ENCODE results near the gene ADGRE2.

Gene ADGRE2

GRCh38 chr19:14733574-14733973 lies 44.8 kb downstream of the ADGRE2 start:
- DNase-seq (ENCODE audit: low spot score), result no peak

- DNase-seq (ENCODE audit: low spot score), result no peak
Measured at GRCh38 chr19:14732510-14732909, 45.9 kb downstream of the ADGRE2 start.

GRCh38 chr19:14731200-14731599 lies 47.2 kb downstream of the ADGRE2 start:
- no peak for DNase-seq (ENCODE audit: low spot score)

GRCh38 chr19:14728595-14728994 lies 49.8 kb downstream of the ADGRE2 start:
- DNase-seq (ENCODE audit: low spot score), result no peak

GRCh38 chr19:14722127-14722526 lies 56.2 kb downstream of the ADGRE2 start:
- no peak for DNase-seq (ENCODE audit: low spot score)

GRCh38 chr19:14719162-14719561 lies 59.2 kb downstream of the ADGRE2 start:
- DNase-seq (ENCODE audit: low spot score), result no peak

GRCh38 chr19:14718522-14719116 lies 59.7 kb downstream of the ADGRE2 start:
- no peak for DNase-seq (ENCODE audit: low spot score)

GRCh38 chr19:14715841-14716240 lies 62.5 kb downstream of the ADGRE2 start:
- DNase-seq (ENCODE audit: low spot score), result no peak

GRCh38 chr19:14704450-14704849 lies 73.9 kb downstream of the ADGRE2 start:
- no peak for DNase-seq (ENCODE audit: low spot score)

GRCh38 chr19:14703833-14704232 lies 74.5 kb downstream of the ADGRE2 start:
- no peak for DNase-seq (ENCODE audit: low spot score)

GRCh38 chr19:14700711-14701375 lies 77.5 kb downstream of the ADGRE2 start:
- no peak for DNase-seq (ENCODE audit: low spot score)

- DNase-seq (ENCODE audit: low spot score), result no peak
Measured at GRCh38 chr19:14699641-14700040, 78.7 kb downstream of the ADGRE2 start.

GRCh38 chr19:14695471-14695870 lies 82.9 kb downstream of the ADGRE2 start:
- no peak for DNase-seq (ENCODE audit: low spot score)

- no peak for DNase-seq (ENCODE audit: low spot score)
Measured at GRCh38 chr19:14694641-14695266, 83.6 kb downstream of the ADGRE2 start.

- DNase-seq (ENCODE audit: low spot score), result peak; percentile 96
Measured at GRCh38 chr19:14689598-14690503, 88.5 kb downstream of the ADGRE2 start, which contains the start of gene ZNF333. Gene ZNF333, plus strand, starts transcription at chr19:14690048. Its CDS starts 3,444 bp downstream, at chr19:14693492.

- peak; percentile 40 for DNase-seq (ENCODE audit: low spot score)
Measured at GRCh38 chr19:14686411-14686810, 91.9 kb downstream of the ADGRE2 start.

- peak; percentile 16 for DNase-seq (ENCODE audit: low spot score)
Measured at GRCh38 chr19:14683439-14683838, 94.9 kb downstream of the ADGRE2 start.
